Testis (tissue), 2 donors: ENCODE results near the gene AQP9.

ENCODE experiments used
- POLR2A ChIP-seq: fragments of 450-650 bp; IDR thresholded peaks from one replicate; pipeline ENCODE4 v1.6.1; 2017; ENCODE audit warnings: antibody characterized with exemption, mild to moderate bottlenecking, moderate library complexity
- TF ChIP-seq, protein P1 (sequence below), 3 experiments: fragments of 450-650 bp in 2 of 3; fragments of 200-600 bp in 1 of 3; sonication (generic) in 1 of 3; IDR thresholded peaks; one replicate each; pipeline ENCODE4 v1.5.1; 2016 to 2019; ENCODE audit warnings: antibody characterized with exemption in 3 of 3, mild to moderate bottlenecking in 2 of 3, moderate library complexity in 1 of 3

DNA sequence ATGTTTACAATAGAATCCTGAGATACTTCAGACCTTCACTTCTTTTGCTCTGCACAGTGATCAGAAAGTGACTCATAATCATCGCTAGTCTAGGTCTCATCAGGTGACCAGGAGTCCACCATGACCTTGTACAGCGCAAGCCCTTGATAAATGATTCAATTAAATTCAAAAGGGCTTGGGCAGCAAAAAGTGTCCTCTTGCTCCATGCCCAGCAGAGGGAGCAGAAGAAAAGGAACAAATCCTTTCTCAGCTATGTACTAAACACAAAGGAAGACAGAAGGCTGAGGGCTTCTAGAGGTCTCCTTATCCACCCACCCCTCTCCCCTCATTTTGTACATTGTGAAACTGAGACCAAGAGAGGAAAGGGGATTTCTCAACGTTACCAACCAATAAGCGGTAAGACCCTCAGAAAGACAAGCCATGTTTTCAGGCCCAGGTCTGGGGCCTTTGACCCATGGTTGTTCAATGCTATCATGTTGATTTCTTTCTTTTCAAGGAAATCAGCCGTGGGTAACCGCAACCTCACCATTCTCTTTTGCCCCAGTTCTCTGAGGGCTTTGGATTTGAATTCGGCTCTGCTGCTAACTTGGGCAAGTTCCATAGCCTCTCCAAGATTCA, 74.8 kb downstream of the AQP9 start:
- no peak for TF ChIP-seq POLR2A
- TF ChIP-seq, protein P1, sequence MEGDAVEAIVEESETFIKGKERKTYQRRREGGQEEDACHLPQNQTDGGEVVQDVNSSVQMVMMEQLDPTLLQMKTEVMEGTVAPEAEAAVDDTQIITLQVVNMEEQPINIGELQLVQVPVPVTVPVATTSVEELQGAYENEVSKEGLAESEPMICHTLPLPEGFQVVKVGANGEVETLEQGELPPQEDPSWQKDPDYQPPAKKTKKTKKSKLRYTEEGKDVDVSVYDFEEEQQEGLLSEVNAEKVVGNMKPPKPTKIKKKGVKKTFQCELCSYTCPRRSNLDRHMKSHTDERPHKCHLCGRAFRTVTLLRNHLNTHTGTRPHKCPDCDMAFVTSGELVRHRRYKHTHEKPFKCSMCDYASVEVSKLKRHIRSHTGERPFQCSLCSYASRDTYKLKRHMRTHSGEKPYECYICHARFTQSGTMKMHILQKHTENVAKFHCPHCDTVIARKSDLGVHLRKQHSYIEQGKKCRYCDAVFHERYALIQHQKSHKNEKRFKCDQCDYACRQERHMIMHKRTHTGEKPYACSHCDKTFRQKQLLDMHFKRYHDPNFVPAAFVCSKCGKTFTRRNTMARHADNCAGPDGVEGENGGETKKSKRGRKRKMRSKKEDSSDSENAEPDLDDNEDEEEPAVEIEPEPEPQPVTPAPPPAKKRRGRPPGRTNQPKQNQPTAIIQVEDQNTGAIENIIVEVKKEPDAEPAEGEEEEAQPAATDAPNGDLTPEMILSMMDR (IDR thresholded peaks at IDR 0.05), result peak; percentile 42 to 65 (median 49)
